GM21576 (cell line): Measurements from ENCODE around the gene IKBKE.

Source experiments
- ATAC-seq: cut with Tn5 transposase; IDR thresholded peaks from one replicate; pipeline ENCODE4 v1.9.1; 2021; ENCODE audit warnings: mild to moderate bottlenecking, moderate library complexity; ENCODE audit not compliant: unreplicated experiment

The IKBKE gene

GRCh38 chr1:206538086-206538770, 68.0 kb downstream of the IKBKE start:
- ATAC-seq: no peak

DNA sequence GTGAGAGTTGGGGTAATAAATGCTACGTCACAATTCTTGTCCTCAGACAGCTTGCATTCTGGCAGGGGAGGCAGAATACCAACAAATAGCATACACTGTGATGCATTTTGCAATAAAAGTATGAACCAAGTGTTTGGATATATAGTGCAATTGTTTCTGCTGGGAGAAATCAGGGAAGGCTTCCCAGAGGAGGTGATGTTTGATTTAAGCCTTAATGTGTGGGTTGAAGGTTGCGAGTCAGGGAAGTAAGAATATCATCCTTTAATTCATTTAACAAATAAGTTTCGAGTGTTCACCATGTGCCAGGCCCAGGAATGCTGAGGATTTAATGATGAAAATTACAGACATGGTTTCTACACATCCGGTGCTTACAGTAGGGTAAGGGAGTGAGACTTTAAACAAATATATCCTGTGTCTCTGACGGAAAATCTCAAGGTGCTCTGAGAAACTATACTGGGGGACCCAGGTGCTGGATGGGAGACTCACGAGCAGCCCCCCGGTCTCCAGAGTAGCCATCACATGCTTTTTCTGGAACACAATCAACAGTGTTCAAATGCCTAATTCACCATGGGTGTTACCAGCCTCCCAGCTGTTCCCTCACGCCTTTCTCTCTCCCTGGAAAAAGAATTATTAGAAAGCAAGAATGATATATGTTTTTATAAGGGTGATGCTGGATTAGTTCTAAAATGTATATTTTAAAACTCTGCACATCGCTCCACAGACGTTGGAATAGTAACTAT, 68.8 kb downstream of the IKBKE start:
- ATAC-seq: no peak

- no peak for ATAC-seq
These were observed 69.9 kb downstream of the IKBKE start for GRCh38 chr1:206540044-206540780.

DNA sequence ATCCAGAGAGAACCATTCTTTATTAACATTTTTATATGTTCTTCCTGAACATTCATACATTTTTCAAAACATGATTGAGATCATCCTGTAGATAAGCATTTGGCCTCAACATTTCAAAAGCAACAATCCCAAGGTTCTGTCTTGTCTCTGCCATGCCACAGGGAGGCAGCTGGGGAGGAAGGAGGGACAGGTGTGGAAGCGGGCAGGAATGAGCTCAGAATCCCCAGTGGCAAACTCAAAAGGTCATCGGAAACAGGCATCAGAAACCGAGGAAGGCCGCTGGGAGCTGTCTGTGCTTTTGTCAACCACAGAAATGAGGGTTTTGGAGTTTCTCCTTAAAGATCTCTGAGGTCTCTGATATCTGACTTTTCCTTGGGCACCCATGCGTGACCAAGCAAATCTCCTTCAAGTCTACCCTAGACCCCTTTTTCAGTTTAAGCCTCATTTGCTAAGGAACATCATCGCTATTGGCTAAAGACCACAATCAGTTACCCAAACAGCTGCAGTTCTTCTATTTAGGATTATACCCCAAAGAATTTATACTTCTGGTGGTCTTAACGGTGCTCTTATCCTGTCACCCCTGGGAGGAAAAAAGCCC, 71.1 kb downstream of the IKBKE start:
- no peak for ATAC-seq

DNA sequence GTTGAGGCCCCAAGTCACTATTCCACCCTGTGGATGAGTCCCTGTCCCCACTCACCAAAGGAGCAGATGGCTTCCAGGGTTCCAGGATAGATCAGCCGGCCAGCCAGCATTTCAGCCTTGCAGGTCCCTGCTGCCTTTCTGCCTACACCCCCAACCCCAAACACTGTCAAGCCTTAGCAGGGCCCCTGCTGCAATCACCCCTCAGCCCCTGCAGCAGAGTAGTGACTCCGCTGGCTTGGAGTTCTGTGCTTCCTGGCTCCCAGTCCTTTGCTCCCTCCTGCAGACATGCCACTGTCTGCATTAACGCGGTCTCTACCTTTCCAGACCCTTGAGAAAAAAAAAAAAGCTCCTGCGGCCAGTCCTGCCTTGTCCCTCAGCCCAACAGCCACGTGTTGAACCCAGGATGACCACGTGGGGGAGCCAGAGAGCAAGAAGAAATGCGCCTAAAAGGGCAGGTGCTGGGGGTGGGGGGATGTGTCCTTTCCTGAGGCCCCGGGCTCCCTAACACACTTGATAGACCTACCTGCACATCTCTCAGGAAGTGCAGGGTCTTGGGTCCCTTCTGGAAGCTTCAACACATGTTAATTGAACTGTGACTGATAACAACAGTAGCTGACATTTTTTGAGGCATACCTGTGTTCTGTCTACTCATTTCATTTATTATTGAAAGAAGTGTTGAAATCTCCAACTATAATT, 74.4 kb downstream of the IKBKE start:
- peak; percentile 69 for ATAC-seq

GRCh38 chr1:206545351-206545750, 75.1 kb downstream of the IKBKE start:
- no peak for ATAC-seq
